GM18508 (cell line): ENCODE results near the gene TBL2.
"Not testable (repeated sequence)": the region's sequence is repeated elsewhere in the genome, so short reads cannot be mapped to it uniquely, and the experiment has no call there.

Experiments used
- ATAC-seq: cut with Tn5 transposase; IDR thresholded peaks from one replicate; pipeline ENCODE4 v1.9.1; 2021; ENCODE audit warnings: moderate number of reproducible peaks; ENCODE audit not compliant: insufficient read depth, unreplicated experiment

Gene TBL2

GRCh38 chr7:73537051-73537450 is 41.3 kb downstream of the TBL2 start:
- ATAC-seq, result no peak

DNA sequence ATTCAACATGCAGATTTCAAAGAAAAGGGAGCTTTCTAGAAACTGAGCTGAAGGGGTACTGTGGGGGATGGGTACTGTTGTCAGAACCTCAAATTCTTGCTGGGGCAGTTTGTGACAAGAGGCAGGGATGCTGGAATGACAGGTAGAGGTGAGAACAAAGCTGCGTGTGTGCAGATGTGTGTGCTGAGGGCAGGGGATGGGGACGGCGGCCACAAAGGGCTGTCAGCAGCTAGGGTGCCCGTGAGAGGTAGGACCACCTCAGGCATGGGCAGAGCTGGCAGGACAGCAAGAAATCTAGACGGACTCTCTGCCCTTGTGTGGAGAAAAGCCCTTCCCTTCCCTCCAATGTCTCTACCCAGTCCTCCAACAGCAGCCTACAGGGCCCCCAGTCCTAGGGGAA is 41.9 kb downstream of the TBL2 start:
- ATAC-seq, result no peak

DNA sequence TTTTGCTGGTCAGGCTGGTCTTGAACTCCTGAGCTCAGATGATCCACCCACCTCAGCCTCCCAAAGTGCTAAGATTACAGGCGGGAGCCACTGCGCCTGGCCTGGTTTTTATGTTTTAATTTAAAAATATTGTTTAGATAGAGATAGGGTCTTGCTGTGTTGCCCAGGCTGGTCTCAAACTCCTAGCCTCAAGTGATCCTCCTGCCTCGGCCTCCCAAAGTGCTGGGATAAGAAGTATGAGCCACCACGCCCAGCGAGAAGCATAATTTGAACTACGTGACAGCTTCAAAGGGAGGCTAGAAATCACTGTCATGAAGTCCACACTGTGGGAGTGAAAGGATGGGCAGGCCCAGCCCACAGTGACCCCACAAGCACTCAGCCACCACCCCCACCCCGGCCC is 42.5 kb downstream of the TBL2 start:
- ATAC-seq, result not testable (repeated sequence)

DNA sequence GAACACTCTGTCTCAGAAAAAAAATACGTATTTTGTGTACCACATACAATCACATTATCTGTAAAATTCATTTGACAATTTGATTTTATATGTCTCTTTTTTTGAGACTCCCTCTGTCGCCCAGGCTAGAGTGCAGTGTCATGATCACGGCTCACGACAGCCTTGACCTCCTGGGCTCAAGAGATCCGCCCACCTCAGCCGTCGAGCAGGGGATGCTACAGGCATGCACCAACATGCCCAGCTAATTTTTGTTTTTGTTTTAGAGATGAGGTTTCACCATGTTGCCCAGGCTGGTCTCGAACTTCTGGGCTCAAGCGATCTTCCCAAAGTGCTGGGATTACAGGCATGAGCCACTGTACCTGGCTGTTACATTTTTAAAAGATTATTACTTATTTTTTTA is 44.6 kb downstream of the TBL2 start:
- no peak for ATAC-seq

GRCh38 chr7:73532224-73532623 is 46.2 kb downstream of the TBL2 start:
- ATAC-seq, result no peak

DNA sequence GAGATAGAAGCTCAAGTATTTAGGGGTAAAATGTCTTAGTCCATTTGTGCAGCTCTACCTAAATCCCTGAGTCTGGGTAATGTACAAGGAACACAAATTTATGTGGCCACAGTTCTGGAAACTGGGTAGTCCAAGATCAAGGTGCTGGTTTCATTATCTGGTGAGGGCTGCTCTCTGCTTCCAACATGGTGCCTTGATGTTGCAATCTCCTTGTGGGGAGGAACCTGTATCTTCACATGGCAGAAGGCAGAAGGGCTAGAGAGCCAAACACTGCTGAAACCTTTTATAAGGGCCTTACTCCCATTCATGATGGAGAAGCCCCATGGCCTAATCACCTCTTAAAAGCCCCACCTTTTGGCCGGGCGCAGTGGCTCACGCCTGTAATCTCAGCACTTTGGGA is 47.6 kb downstream of the TBL2 start:
- no peak for ATAC-seq

DNA sequence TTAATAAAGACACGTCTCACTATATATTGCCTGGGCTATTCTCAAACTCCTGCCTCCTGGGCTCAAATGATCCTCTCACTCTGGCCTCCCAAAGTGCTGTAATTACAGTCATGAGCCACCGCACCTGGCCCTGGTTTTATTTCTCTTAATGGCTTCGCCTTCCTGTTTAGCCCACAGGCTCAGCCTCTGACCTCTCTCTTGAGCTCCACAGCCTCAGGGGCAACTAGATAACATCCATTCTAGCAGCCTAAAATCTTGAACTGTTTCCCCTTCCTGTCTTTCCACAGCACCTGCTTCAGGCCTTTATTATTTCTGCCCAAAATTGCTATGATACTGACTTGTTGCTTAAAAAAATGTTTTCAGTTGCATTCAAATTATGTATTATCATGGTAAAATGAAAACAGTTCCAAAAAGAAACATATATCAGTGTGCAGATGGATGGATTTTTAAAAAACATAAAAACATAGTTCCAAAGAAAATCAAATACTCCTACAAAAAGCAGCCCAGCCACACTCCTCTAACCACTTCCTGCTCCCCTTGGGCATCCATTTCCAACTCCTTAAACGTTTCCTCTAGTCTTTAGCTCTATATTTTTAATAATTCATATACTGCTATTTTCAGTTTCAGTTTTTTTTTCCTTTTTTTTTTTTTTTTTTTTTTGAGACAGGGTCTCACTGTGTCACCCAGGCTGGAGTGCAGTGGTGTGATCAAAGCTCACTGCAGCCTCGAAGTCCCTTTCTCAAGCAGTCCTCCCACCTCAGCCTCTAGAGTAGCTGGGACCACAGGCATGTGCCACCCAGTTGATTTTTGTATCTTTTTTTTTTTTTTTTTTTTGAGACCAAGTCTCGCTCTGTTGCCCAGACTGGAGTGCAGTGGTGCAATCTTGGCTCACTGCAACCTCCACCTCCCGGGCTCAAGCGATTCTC is 51.2 kb downstream of the TBL2 start:
- no peak for ATAC-seq

DNA sequence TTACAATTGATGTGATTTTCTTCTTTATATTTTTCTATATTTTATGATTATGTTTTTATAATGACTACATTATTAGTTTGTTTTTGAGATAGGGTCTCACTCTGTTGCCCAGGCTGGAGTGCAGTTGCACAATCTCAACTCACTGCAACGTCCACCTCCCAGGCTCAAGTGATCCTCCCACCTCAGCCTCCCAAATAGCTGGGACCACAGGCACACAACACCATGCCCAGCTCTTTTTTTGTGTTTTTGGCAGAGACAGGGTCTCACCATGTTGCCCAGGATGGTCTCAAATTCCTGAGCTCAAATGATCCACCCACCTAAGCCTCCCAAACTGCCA is 52.3 kb downstream of the TBL2 start:
- not testable (repeated sequence) for ATAC-seq

DNA sequence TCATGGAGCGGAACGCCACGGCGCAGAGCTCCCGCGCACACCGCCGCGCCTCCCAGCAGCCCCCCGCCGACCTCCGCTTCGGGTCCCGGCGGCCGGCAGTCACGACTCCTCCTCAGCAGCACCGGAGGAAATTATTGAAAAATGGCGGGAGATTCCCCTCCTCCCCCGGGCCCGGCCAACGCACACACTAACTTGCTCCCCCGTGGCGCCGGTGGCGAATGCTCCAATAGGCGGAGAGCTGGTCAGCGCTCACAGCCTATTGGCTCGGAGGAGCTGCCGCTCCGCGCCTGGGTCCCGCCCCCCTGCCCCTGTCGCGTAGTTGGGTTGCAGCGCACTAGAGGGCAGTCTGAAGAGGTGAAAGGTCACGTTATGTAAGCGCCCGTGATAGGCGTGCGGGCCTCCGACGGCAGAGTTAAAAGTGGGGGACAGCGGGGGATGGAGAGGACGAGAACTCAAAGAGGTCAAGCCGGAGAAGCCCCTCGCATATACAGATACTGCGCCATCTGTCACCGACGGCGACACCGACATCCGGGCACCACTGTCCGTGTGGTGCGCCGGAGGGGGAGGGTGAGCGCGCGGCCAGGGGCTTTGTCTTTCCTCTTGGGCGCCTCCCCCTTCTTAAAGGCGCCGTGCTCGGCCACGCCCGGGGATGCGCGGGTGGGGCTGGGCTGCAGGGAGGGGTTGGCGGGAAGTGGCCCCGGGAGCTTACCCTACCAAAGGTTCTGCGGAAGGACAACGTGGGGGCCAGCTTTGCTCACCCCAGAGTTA is 56.1 kb downstream of the TBL2 start, which contains the start of gene BAZ1B:
Gene BAZ1B (minus strand): TSS at position 189 of the 768 bp plus-strand sequence. CDS start 360 bp downstream, outside the sequence.
- ATAC-seq, result peak; percentile 65

- ATAC-seq, result no peak
Measured at GRCh38 chr7:73521636-73522104, 56.7 kb downstream of the TBL2 start.

GRCh38 chr7:73520673-73521635 is 57.4 kb downstream of the TBL2 start:
- ATAC-seq, result no peak

- ATAC-seq, result no peak
Measured at GRCh38 chr7:73519867-73520672, 58.3 kb downstream of the TBL2 start.

GRCh38 chr7:73518470-73518869 is 59.9 kb downstream of the TBL2 start:
- ATAC-seq, result no peak
